ENCODE measurements around the gene SH2D5. TPM values are rescaled to one million over a fixed set of nuclear protein-coding genes. Genes with fewer than 3 reads are reported as not detected.

SH2D5 gene
- total RNA-seq, 4 donors from 2014 or later = 0.57 to 1.1 (median 0.79) TPM; not detected in 1

- H3K4me1 ChIP-seq = no peaks in the 10 kb centered on the region
- no peak for TF ChIP-seq POLR2A (IDR thresholded peaks at IDR 0.05)
- no peak for TF ChIP-seq CTCF (IDR thresholded peaks at IDR 0.05)
- WGBS, 2 donors = 74 to 88% methylated on average over 8 to 10 of the region's 29 CpGs
- no peak overlapping the region for H3K27ac ChIP-seq
- no peaks in the 10 kb centered on the region for H3K36me3 ChIP-seq
- no peak overlapping the region for H3K4me3 ChIP-seq
- no peak for DNase-seq
- intact Hi-C loops (cut with DNase I) = no loop called here
- H3K27me3 ChIP-seq = peaks cover 0 to 34% (median 0%) of the 10 kb centered on the region in 4 donors
- no peaks in the 10 kb centered on the region for H3K9me3 ChIP-seq
Measured at GRCh38 chr1:20711285-20712214, 21.0 kb downstream of the SH2D5 start.

- intact Hi-C loops (cut with DNase I) = no loop called here
- 69 to 74% methylated on average over 13 to 16 of the region's 18 CpGs for WGBS, 2 donors
Measured at GRCh38 chr1:20710469-20711284, 21.8 kb downstream of the SH2D5 start.

GRCh38 chr1:20709868-20710267, 22.6 kb downstream of the SH2D5 start:
- H3K9me3 ChIP-seq = no peaks in the 10 kb centered on the region
- H3K4me3 ChIP-seq = no peak overlapping the region
- 100% methylated on average over 1 of the region's 3 CpGs; no CpG with 5 or more reads in 1 of the 2 donors for WGBS, 2 donors
- H3K36me3 ChIP-seq = no peaks in the 10 kb centered on the region
- H3K4me1 ChIP-seq = no peaks in the 10 kb centered on the region
- peaks cover 0 to 20% (median 0%) of the 10 kb centered on the region in 4 donors for H3K27me3 ChIP-seq
- H3K27ac ChIP-seq = no peak overlapping the region
- no peak for DNase-seq
- intact Hi-C loops (cut with DNase I) = no loop called here
- TF ChIP-seq POLR2A (IDR thresholded peaks at IDR 0.05) = no peak
- no peak for TF ChIP-seq CTCF (IDR thresholded peaks at IDR 0.05)

More at GRCh38 chr1:20710469-20711284, 21.8 kb downstream of the SH2D5 start:
- DNase-seq = no peak
- TF ChIP-seq CTCF (IDR thresholded peaks at IDR 0.05) = no peak
- TF ChIP-seq POLR2A (IDR thresholded peaks at IDR 0.05) = no peak
- H3K27me3 ChIP-seq = peaks cover 0 to 25% (median 0%) of the 10 kb centered on the region in 4 donors
- H3K9me3 ChIP-seq = no peaks in the 10 kb centered on the region
- H3K36me3 ChIP-seq = no peaks in the 10 kb centered on the region
- H3K4me1 ChIP-seq = no peaks in the 10 kb centered on the region
- H3K27ac ChIP-seq = no peak overlapping the region
- no peak overlapping the region for H3K4me3 ChIP-seq

GRCh38 chr1:20708891-20709290, 23.6 kb downstream of the SH2D5 start:
- no peak for TF ChIP-seq POLR2A (IDR thresholded peaks at IDR 0.05)
- no peak for TF ChIP-seq CTCF (IDR thresholded peaks at IDR 0.05)
- no peaks in the 10 kb centered on the region for H3K36me3 ChIP-seq
- intact Hi-C loops (cut with DNase I) = no loop called here
- H3K4me1 ChIP-seq = no peaks in the 10 kb centered on the region
- H3K27me3 ChIP-seq = peaks cover 0 to 20% (median 0%) of the 10 kb centered on the region in 4 donors
- DNase-seq = no peak
- 72 to 77% methylated on average over 3 of the region's 5 CpGs for WGBS, 2 donors
- H3K4me3 ChIP-seq = no peak overlapping the region
- no peak overlapping the region for H3K27ac ChIP-seq
- H3K9me3 ChIP-seq = no peaks in the 10 kb centered on the region

Measured in esophagus squamous epithelium (tissue), 5 donors.